DMS114 treated with DMSO at 0.1 percent for 48 hours (cell line): ENCODE results near the gene SAMD4A.
A peak's percentile ranks its signal among the peaks of the same experiment; 100 is the strongest.

Experiments used
- DNase-seq: peaks from one replicate; lab custom pipeline; 2025; ENCODE audit not compliant: unreplicated experiment; lab: John Stamatoyannopoulos, UW

Gene SAMD4A

GRCh38 chr14:54566410-54567223 lies at the start of gene SAMD4A:
Gene SAMD4A (plus strand): TSS chr14:54567128. CDS start chr14:54567917, 789 bp downstream.
- DNase-seq, result peak; percentile 46

GRCh38 chr14:54524410-54524809 lies 42.5 kb upstream of the SAMD4A start:
- no peak for DNase-seq

GRCh38 chr14:54528973-54529372 lies 38.0 kb upstream of the SAMD4A start:
- no peak for DNase-seq

- no peak for DNase-seq
Measured at GRCh38 chr14:54529811-54530210, 37.1 kb upstream of the SAMD4A start.

GRCh38 chr14:54532111-54533012 lies 34.6 kb upstream of the SAMD4A start:
- no peak for DNase-seq

- no peak for DNase-seq
Measured at GRCh38 chr14:54533100-54533499, 33.8 kb upstream of the SAMD4A start.

GRCh38 chr14:54535126-54535525 lies 31.8 kb upstream of the SAMD4A start:
- DNase-seq, result no peak

- DNase-seq, result no peak
Measured at GRCh38 chr14:54535646-54536045, 31.3 kb upstream of the SAMD4A start.

GRCh38 chr14:54537651-54538050 lies 29.3 kb upstream of the SAMD4A start:
- no peak for DNase-seq

GRCh38 chr14:54538055-54538454 lies 28.9 kb upstream of the SAMD4A start:
- no peak for DNase-seq

GRCh38 chr14:54547583-54547982 lies 19.3 kb upstream of the SAMD4A start:
- DNase-seq, result no peak

GRCh38 chr14:54548491-54548890 lies 18.4 kb upstream of the SAMD4A start:
- DNase-seq, result no peak

- DNase-seq, result no peak
Measured at GRCh38 chr14:54549862-54550261, 17.1 kb upstream of the SAMD4A start.

GRCh38 chr14:54550514-54550913 lies 16.4 kb upstream of the SAMD4A start:
- DNase-seq, result no peak

- DNase-seq, result no peak
Measured at GRCh38 chr14:54554401-54554800, 12.5 kb upstream of the SAMD4A start.

- DNase-seq, result no peak
Measured at GRCh38 chr14:54555651-54556050, 11.3 kb upstream of the SAMD4A start.

- no peak for DNase-seq
Measured at GRCh38 chr14:54556535-54556934, 10.4 kb upstream of the SAMD4A start.

- DNase-seq, result no peak
Measured at GRCh38 chr14:54562334-54562733, 4.6 kb upstream of the SAMD4A start.

GRCh38 chr14:54564071-54564867 lies 2.7 kb upstream of the SAMD4A start:
- DNase-seq, result peak; percentile 55

- peak; percentile 14 for DNase-seq
Measured at GRCh38 chr14:54564868-54565784, 1.8 kb upstream of the SAMD4A start.
